GM21381 (cell line): Measurements from ENCODE around the gene ACADS.

Experiments
- ATAC-seq: cut with Tn5 transposase; IDR thresholded peaks from one replicate; pipeline ENCODE4 v1.9.1; 2021; ENCODE audit warnings: mild to moderate bottlenecking, moderate library complexity; ENCODE audit not compliant: unreplicated experiment

The ACADS gene

DNA sequence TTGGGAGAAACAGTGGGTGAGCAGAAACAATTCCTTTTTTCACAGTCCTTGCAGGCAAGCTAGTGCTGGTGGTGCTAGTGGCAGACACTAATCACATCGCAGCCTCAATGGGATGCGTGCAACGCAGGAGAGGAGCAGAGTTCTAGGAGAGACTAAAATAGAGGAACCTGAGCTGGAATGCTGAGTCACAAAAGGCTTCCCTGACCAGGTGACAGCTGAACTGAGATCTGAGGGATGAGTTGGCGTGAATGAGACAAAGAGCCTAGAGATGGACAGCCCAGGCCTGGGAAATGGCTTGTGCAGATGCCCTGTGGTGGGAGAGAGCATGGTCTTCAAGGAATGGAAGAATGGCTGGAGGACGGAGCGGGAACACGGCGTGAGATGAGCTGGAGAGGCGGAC, 25.8 kb downstream of the ACADS start:
- no peak for ATAC-seq

DNA sequence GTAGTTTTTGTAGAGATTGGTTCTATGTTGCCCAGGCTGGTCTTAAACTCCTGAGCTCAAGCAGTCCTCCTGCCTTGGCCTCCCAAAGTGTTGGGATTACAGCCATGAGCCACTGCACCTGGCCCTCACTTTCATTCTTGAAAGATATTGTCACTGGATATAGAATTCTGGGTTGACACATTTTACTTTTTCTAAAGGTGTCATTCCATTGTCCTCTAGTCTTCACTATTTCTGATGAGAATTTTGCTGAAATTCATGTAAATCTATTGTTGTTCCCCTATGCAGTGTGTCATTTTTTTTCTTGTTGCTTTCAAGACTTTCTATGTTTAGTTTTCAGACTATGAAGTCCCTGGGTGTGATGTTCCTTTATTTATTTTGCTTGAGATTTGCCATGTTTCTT, 29.2 kb downstream of the ACADS start:
- no peak for ATAC-seq

DNA sequence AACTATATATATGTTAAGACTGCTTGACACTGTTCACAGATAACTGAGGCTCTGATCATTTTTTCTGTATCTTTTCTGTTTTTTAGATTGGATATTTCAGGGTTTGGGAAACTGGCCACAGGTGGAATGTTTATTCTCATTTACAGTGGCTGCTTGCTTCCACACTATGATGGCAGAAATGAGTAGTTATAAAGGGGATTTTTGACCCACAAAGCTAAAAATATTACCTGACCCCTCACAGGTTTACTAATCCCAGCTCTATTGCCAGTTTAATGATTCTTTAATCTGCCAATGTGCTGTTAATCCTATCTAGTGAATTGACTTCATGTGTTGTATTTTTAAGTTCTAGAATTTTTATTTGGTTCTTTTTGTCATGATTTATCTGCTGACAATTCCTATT, 29.6 kb downstream of the ACADS start:
- ATAC-seq, result no peak

DNA sequence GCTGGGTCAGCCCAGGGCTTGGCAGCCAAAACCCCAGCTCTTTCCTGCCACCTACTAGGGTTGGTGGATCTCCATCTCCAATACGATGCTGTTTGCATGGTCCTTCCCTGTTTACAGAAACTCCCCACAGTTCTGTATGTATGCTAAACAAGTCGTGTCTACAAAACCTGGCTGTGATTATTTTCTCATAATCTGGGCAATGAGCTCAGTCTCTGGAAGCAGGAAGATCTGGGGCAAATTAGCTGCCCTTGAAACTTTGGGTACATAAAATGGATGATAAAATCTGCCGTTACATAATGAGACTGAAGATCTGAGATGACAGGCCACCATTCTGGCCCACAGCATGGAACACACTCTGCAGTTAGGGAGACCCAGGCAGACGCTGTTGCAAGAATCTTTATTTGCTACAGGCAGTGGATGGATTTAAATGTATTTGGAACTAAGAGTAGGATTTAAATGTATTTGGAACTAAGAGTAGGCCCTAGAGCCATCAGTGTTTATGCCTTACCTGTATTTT, 31.7 kb downstream of the ACADS start:
- ATAC-seq, result no peak

- no peak for ATAC-seq
These were observed 32.3 kb downstream of the ACADS start for GRCh38 chr12:120757949-120758348.

DNA sequence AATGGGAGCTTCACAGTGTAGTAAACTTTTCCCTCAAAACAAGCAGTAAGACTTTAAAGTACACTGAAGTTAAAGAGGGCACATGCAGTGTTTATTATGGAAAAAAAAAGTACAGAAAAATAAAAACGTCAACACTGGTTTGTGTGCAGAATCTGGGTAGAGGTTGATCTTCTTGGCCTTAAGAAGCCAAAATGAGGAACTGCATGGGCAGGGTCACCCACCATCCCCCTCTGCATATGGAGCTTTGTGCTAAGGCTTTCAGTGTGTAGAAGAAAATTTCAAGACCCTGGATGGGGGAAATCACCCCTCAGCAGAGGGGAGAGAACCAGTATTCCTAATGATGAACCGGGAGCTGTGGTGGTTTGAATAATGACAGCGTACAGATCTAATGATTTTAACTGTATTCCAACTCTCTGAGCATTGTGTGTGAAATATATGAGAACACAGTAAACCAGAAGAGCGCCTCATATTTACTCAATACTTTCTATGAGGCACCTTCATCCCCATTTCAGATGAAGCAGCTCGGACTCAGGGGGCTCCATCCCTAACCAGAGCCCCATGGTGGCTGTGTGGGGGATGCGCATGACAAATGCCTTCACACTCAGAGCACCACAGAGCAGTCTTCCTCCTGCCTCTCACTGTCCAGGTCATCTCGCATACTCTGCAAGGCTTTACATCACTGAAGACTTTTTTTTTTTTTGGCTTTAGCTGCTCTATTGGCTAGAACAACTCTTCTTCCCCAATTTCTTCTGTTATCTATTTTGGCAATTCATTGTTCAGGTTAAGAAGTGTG, 33.4 kb downstream of the ACADS start:
- ATAC-seq, result no peak

DNA sequence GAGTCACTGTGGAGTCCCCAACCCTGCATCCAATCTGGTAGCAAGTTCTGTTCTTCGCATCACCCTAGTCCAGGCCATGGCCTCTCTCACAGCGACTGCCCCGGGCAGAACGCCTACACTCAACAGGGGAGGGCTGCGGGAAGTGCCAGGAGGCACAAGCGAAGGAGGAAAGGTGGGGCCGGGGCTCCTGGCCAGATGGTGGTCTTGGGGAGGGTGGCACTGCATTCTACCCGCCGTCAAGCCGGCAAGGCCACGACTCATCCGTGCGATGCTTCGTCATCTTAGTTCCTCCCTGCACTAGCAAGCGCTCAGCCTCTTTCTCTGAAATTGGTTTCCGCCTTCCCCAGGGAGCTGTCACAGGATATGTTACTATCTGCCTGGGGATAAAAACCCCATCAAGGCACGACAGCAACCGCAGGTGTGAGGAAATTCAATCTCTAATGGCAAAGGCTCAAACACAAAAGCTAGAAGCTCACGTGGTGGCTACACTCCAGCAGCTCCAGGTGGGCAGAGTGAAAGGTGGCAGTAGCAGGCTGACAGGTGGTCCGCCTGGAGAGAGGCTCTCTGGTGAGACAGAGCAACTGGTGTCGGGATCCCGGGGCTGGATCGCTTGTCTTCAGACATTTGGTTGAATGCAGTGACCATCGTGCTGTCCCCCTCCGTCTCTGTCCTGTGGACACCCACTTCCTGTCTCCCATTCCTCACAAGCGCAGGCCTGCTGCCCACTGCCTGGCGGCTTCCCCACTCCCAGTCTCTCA, 34.1 kb downstream of the ACADS start:
- ATAC-seq, result no peak

GRCh38 chr12:120760349-120761254, 35.0 kb downstream of the ACADS start:
- no peak for ATAC-seq

- ATAC-seq, result no peak
These were observed 35.9 kb downstream of the ACADS start for GRCh38 chr12:120761519-120761934.

DNA sequence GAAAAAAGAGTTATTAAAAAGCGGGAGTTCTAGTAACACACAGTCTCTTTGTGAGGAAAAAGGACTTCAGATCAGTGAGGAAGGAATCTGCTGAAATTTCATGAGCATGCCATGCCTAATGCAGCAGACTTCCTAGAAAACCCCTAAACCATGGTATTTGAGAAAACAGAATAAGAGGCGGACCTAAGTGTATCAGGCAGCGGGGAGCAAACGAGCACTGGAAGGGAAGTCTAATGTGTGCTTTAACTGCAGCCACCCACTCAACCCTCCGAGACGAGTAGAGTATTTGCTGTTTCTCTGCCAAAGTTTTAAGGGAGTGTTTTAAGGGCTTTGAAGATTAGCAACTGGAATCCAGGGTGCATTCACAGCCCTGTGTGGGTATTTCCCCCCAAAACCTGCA, 36.5 kb downstream of the ACADS start:
- no peak for ATAC-seq

DNA sequence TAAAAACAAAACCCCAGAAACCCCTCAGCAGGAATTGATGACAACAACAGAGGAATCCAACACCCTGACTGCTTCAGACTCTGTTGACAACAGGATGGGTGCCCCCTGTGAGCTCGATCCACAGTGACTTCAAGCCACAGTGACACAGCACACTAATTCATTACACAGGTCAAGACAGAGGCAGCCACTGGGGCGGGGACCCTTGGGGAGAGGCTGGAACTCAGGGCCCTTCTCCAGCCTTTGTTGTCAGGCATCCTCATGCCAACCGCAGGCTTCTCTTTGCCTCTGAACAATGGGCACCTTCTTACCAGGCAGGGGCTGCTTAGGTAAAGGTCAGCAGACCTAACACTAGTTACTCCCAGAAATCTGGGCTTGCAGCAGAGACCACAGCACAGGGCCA, 37.6 kb downstream of the ACADS start:
- ATAC-seq, result no peak

DNA sequence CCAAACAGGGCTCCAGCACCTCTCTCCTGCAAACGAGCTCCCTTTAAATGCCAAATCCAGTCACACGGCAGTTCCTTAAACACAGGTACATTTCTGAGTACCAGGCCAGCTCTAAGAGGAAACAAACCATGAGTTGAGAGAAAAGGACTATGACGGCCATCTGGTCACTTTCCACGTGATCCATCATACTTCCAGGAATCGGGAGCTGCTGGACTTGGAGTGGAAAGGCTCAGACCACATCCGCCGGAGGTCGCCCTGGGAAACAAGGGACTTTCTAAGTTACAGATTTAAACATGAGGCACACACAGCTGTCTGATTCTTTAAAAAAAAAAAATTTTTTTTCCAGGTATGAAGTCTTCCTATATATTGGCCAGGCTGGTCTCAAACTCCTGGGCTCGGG, 39.2 kb downstream of the ACADS start:
- no peak for ATAC-seq

DNA sequence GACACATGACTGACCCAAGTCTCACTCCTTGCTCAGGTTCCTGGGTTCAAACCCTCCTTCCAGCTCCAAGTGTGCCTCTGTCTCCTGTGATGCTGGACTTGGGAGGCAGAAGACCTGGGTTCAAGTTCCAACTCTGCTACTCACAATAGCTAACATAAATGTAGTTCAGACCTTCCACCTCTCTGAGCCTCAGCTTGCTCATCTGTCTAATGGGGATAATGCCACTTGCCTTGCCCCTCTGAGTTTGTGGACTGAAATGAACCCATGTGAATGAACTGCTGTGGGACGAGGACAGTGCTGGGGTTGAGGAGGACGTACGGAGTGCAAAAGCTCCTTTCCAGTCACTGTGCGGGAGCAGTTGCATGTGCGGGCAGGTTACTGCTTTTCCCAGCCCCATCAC, 40.9 kb downstream of the ACADS start:
- ATAC-seq, result no peak

DNA sequence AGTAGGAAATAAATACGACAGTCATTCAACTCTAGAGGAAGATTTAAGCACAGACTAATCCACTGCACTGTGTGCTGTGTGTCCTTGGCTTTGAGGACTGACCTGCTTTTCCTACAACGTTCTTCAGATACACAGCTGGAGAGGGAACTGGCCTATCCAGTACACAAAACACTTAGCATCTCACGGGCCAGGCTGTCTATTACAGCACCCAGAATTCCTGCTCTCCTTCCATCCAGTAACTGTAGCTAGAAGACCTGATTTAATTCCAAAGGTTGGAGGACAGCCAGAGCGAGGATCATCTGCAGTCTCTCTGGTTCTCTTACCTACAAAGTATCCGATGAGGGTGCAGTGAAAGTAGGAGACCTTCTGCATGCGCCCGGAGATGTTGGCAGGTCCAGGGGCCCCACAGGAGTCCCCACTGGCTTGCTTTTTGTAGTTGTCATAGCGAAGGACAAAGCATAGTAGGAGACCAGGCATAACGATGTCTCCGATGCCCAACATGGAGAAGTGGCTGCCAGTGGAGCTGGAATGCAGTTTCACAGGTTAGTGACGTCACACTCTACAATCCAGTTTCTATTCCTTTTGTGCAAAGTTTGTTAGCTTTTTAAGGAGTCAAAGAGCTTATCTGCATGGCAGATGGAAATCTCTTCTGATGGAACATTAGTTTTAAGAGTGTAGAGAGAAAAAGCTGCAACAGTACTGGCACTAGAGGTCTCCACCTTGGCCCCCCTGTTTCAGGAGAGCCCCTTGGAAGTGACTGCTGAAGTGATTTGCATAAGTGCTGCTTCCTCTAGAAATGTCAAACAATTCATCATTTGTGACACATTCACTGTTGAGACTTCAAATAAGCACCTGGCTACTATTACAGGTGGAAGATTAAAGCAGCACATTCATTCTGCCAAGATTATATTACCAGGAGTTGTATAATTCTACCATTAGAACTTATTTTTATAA, 41.7 kb downstream of the ACADS start:
- no peak for ATAC-seq

DNA sequence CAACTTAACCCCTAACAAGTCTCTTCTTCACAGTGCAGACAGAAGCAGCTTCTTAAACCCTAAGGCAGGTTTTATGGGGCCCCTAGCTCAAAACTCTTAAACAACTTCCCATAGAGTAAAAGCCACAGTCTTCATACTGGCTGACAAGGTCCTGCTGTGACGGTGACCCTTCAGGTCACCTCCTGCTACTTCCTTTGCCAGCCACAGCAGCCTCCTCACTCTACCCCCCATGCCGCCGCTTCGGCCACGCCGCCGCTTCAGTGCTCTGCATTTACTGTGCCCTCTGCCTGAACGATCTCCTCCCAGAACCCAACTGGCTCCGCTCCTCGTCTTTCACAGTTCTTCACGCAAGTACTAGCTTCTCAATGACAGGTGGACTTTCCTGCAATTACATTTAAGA, 45.5 kb downstream of the ACADS start:
- ATAC-seq, result no peak

GRCh38 chr12:120774169-120774916, 48.7 kb downstream of the ACADS start:
- ATAC-seq, result no peak

DNA sequence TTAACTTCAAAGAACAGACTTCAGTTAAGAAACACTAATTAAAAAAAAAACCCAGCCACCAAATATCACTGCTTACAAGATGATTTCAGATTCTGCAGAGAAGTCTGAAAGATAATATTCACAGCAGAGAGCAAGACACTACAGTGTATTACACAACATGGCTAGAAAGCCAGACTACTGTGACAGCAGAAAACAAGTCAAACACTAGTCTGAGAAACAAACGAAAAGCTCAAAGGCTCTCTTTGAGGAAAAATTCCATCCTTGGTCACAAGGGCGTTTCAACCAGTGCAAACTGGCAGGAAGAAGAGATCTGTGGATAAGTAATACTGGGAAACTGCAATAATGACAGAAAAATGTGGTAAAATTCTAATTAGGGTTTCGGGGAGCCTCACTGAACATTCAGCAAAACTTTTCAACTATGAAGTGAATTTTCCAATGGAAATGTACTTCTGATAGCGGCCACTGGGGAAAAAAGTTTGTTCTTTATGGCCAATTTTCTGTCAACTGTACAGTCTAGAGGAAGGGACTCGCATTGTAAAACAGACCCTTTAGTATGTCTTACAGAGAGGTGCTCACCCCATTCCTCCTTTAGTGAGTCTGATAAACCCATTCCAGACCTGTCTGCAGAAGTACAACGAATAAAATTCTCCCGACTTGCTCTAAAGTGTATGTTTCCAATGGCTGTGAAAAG, 50.4 kb downstream of the ACADS start:
- no peak for ATAC-seq

- ATAC-seq, result no peak
These were observed 57.6 kb downstream of the ACADS start for GRCh38 chr12:120783197-120783596.

DNA sequence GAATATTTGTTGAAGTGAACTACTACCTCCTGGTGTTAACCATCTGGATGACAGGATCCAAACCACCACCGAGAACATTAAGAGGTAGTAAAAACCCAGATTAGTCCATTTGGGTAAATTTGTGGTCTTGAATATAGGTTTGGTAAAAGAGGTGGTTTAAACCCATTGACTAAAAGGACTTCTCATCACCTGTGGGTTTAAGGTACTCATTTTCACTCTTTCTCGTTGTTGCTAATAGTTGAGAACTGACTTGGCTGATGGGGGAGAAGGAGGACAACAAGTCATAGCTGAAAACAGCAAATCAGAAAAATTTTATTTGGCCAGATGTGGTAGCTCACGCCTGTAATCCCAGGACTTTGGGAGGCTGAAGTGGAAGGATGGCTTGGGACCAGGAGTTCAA, 59.2 kb downstream of the ACADS start:
- ATAC-seq, result no peak
